NCI-H1930 (cell line): ENCODE results near the gene YES1.
"Not testable (repeated sequence)": the region's sequence is repeated elsewhere in the genome, so short reads cannot be mapped to it uniquely, and the experiment has no call there.

ENCODE experiments used
- DNase-seq, 2 experiments: peaks; one replicate each; lab custom pipeline; 2025; lab: John Stamatoyannopoulos, UW

Gene YES1

GRCh38 chr18:820591-821165, 8.6 kb upstream of the YES1 start:
- DNase-seq, result no peak

- DNase-seq, result no peak
Measured at GRCh38 chr18:816869-817268, 4.8 kb upstream of the YES1 start.

GRCh38 chr18:816088-816653, 4.1 kb upstream of the YES1 start:
- DNase-seq, result no peak

- DNase-seq, result no peak
Measured at GRCh38 chr18:815353-815752, 3.3 kb upstream of the YES1 start.

- DNase-seq, result no peak
Measured at GRCh38 chr18:814300-815084, 2.5 kb upstream of the YES1 start.

- DNase-seq, result no peak
Measured at GRCh38 chr18:813172-814071, 1.4 kb upstream of the YES1 start.

- DNase-seq, result peak; percentile 35 to 72
Measured at GRCh38 chr18:812376-813171, 532 bp upstream of the YES1 start.

GRCh38 chr18:811182-811891, 705 bp downstream of the YES1 start:
- DNase-seq, result no peak

- DNase-seq, result no peak
Measured at GRCh38 chr18:809985-810642, 1.9 kb downstream of the YES1 start.

- DNase-seq, result not testable (repeated sequence)
Measured at GRCh38 chr18:809228-809627, 2.8 kb downstream of the YES1 start.

- no peak for DNase-seq
Measured at GRCh38 chr18:808502-808901, 3.5 kb downstream of the YES1 start.

- peak in 1 of 2 experiments; percentile 7 for DNase-seq
Measured at GRCh38 chr18:808086-808485, 4.0 kb downstream of the YES1 start.

GRCh38 chr18:805755-806110, 6.3 kb downstream of the YES1 start:
- DNase-seq, result no peak

GRCh38 chr18:805008-805754, 6.9 kb downstream of the YES1 start:
- DNase-seq, result no peak

- no peak for DNase-seq
Measured at GRCh38 chr18:801137-801536, 10.9 kb downstream of the YES1 start.

- DNase-seq, result no peak
Measured at GRCh38 chr18:799943-800342, 12.1 kb downstream of the YES1 start.

- DNase-seq, result not testable (repeated sequence)
Measured at GRCh38 chr18:795383-795782, 16.7 kb downstream of the YES1 start.

GRCh38 chr18:789397-789796, 22.6 kb downstream of the YES1 start:
- DNase-seq, result no peak

GRCh38 chr18:785242-785641, 26.8 kb downstream of the YES1 start:
- no peak for DNase-seq
